GM12874 (cell line): Measurements from ENCODE around the gene GJA3.

Experiments used
- TF ChIP-seq, protein P1 (sequence below): IDR thresholded peaks from 2 replicates; pipeline ENCODE4 v1.5.1; 2011; ENCODE audit warnings: low read depth, mild to moderate bottlenecking, control low read depth, low read length, moderate library complexity; ENCODE audit not compliant: insufficient read depth

The GJA3 gene

GRCh38 chr13:20128459-20128931 is 32.4 kb downstream of the GJA3 start:
- TF ChIP-seq, protein P1, sequence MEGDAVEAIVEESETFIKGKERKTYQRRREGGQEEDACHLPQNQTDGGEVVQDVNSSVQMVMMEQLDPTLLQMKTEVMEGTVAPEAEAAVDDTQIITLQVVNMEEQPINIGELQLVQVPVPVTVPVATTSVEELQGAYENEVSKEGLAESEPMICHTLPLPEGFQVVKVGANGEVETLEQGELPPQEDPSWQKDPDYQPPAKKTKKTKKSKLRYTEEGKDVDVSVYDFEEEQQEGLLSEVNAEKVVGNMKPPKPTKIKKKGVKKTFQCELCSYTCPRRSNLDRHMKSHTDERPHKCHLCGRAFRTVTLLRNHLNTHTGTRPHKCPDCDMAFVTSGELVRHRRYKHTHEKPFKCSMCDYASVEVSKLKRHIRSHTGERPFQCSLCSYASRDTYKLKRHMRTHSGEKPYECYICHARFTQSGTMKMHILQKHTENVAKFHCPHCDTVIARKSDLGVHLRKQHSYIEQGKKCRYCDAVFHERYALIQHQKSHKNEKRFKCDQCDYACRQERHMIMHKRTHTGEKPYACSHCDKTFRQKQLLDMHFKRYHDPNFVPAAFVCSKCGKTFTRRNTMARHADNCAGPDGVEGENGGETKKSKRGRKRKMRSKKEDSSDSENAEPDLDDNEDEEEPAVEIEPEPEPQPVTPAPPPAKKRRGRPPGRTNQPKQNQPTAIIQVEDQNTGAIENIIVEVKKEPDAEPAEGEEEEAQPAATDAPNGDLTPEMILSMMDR: peak; percentile 37; the same call in 1 of the 2 replicates

GRCh38 chr13:20127562-20128458 is 33.0 kb downstream of the GJA3 start:
- TF ChIP-seq, protein P1: peak; percentile 76

- TF ChIP-seq, protein P1: no peak
Measured at GRCh38 chr13:20127262-20127561, 33.6 kb downstream of the GJA3 start.

DNA sequence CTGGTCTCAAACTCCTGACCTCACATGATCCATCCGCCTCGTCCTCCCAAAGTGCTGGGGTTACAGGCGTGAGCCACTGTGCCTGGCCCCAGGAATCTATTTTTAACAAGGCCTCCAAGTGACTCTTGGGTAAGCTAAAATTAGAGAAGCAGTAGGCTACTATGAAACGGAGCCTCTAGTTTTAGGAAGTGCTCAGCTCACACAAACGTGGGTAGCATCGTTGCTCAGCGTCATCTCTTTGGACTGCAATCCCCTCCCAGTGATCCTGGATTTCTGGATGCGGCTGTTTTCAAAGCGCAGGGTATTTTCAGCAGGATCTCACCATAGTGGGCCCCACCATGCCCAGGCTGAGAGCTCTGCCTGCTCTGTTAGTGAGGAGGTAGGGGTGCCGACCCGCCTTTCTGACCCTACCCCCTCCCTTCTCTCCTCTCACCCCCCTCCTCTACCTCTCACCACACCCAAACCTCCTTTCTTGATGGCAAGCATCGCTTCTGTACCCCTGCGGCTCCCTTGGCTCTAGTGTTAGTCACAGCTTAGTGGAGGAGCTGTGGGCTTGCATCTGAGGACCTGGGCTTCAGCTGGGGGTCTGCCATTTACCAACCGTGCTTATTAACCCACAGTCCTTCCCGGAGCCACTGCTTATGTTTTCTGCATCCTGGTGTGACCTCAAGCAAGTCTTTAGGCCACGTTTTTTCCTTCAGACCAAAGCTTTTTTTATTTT is 34.2 kb downstream of the GJA3 start:
- TF ChIP-seq, protein P1: no peak

DNA sequence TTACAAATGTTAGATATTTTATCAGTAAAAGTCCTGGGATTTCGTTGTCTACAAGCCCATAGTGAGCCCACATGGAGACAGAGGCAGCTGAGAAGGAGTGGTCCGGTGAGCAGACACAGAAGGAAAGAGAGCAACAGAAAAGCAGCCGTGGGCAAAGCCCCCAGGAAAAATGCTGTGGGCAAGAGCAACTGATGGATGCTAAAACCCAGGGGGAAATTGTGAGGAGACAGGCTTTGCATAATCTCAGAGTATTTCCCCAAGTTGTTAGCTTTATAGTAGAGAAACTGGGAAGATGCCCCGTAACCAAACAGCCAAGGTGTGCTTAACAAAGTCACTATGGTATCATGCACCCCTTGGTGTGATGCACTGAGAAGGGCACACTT is 35.1 kb downstream of the GJA3 start:
- TF ChIP-seq, protein P1: no peak

DNA sequence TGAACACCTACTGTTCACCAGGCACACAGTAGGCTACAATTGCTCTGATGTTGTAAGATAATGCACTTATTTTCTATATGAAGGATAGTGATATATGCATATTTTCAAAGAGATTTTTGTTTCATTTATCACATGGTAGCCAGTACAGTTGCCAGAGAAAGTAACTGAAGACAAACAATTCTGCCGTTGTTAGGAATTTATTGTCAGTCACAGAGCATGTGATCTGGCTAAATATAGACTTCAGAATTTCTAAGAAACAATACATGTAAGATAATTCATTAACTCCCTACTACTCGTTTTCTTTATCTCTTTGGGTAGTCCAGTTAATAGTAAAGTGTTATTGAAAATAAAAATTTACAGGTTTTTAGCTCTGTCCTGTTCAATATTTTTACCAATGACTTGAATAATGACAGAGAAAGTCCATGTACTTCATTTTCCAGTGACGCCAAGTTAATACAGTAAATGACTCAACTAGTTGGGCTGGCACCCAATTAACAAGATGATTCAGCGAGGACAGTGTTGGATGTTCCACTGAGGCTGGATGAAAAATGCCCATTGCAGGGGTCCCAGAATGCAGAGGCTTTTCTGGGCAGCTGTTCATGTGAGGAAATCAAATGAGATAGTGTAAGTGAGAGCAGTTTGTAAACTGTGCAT is 35.6 kb downstream of the GJA3 start:
- TF ChIP-seq, protein P1: no peak

GRCh38 chr13:20124303-20124702 is 36.5 kb downstream of the GJA3 start:
- TF ChIP-seq, protein P1: no peak
